Ishikawa (cell line): ENCODE measurements around the gene ELOVL4.

ENCODE experiments used
- CEBPB ChIP-seq: IDR thresholded peaks from 2 replicates; pipeline ENCODE4 v1.6.1; 2012
- CREB1 ChIP-seq: IDR thresholded peaks from 2 replicates; pipeline ENCODE4 v1.6.1; 2012; ENCODE audit warnings: low read depth
- EGR1 ChIP-seq: IDR thresholded peaks from 2 replicates; pipeline ENCODE4 v1.6.1; 2012
- EP300 ChIP-seq: IDR thresholded peaks from 2 replicates; pipeline ENCODE4 v1.6.1; 2012; ENCODE audit warnings: borderline replicate concordance
- FOXM1 ChIP-seq: IDR thresholded peaks from 2 replicates; pipeline ENCODE4 v1.6.1; 2012; ENCODE audit warnings: low read depth, borderline replicate concordance
- MAX ChIP-seq: IDR thresholded peaks from 2 replicates; pipeline ENCODE4 v1.6.1; 2012
- NFIC ChIP-seq: IDR thresholded peaks from 2 replicates; pipeline ENCODE4 v1.6.1; 2012
- RAD21 ChIP-seq: IDR thresholded peaks from 2 replicates; pipeline ENCODE4 v1.6.1; 2012; ENCODE audit warnings: low read depth
- REST ChIP-seq: IDR thresholded peaks from 2 replicates; pipeline ENCODE4 v1.6.1; 2012; ENCODE audit warnings: low read depth, mild to moderate bottlenecking
- TAF1 ChIP-seq: IDR thresholded peaks from 2 replicates; pipeline ENCODE4 v1.6.1; 2012; ENCODE audit warnings: low read depth, mild to moderate bottlenecking
- TCF12 ChIP-seq: IDR thresholded peaks from 2 replicates; pipeline ENCODE4 v1.6.1; 2012; ENCODE audit warnings: low read depth
- TEAD4 ChIP-seq: IDR thresholded peaks from 2 replicates; pipeline ENCODE4 v1.6.1; 2012
- USF1 ChIP-seq: IDR thresholded peaks from 2 replicates; pipeline ENCODE4 v1.6.1; 2012
- YY1 ChIP-seq: IDR thresholded peaks from 2 replicates; pipeline ENCODE4 v1.6.1; 2012; ENCODE audit warnings: low read depth
- ZBTB7A ChIP-seq: IDR thresholded peaks from 2 replicates; pipeline ENCODE4 v1.6.1; 2012; ENCODE audit warnings: low read depth

ELOVL4 gene

GRCh38 chr6:79909517-79909916 lies 37.8 kb downstream of the ELOVL4 start:
- no peak for TF ChIP-seq MAX
- no peak for TF ChIP-seq FOXM1
- no peak for TF ChIP-seq NFIC
- no peak for TF ChIP-seq TCF12
- TF ChIP-seq ZBTB7A: no peak
- no peak for TF ChIP-seq RAD21
- TF ChIP-seq CEBPB: no peak
- no peak for TF ChIP-seq USF1
- TF ChIP-seq CREB1: no peak
- no peak for TF ChIP-seq TAF1
- no peak for TF ChIP-seq TEAD4
- TF ChIP-seq YY1: no peak
- no peak for TF ChIP-seq EGR1
- TF ChIP-seq EP300: no peak
- no peak for TF ChIP-seq REST

- TF ChIP-seq EGR1: no peak
- no peak for TF ChIP-seq CREB1
- TF ChIP-seq MAX: no peak
- TF ChIP-seq REST: no peak
- TF ChIP-seq EP300: no peak
- TF ChIP-seq TEAD4: no peak
- no peak for TF ChIP-seq ZBTB7A
- TF ChIP-seq TCF12: no peak
- no peak for TF ChIP-seq NFIC
- TF ChIP-seq TAF1: no peak
- no peak for TF ChIP-seq YY1
- TF ChIP-seq CEBPB: no peak
- no peak for TF ChIP-seq RAD21
- TF ChIP-seq FOXM1: no peak
- TF ChIP-seq USF1: no peak
These were observed 45.3 kb downstream of the ELOVL4 start for GRCh38 chr6:79902046-79902445.

GRCh38 chr6:79898076-79898475 lies 49.3 kb downstream of the ELOVL4 start:
- no peak for TF ChIP-seq NFIC
- no peak for TF ChIP-seq RAD21
- no peak for TF ChIP-seq EP300
- TF ChIP-seq TEAD4: no peak
- TF ChIP-seq FOXM1: no peak
- TF ChIP-seq CEBPB: no peak
- no peak for TF ChIP-seq ZBTB7A
- no peak for TF ChIP-seq REST
- TF ChIP-seq EGR1: no peak
- TF ChIP-seq CREB1: no peak
- no peak for TF ChIP-seq MAX
- no peak for TF ChIP-seq TAF1

GRCh38 chr6:79896075-79896449 lies 51.3 kb downstream of the ELOVL4 start:
- TF ChIP-seq CEBPB: no peak
- TF ChIP-seq FOXM1: no peak
- TF ChIP-seq MAX: no peak
- TF ChIP-seq EGR1: no peak
- TF ChIP-seq YY1: no peak
- TF ChIP-seq NFIC: no peak
